Stimulated activated CD8-positive, alpha-beta memory T cell treated with anti-CD3 and anti-CD28 coated beads, Interleukin-7, amount 100 ng/mL, for 48 hours (primary cell): ENCODE data around the gene EBLN1.

Experiments used
- DNase-seq, 2 donors: peaks; one replicate each; pipeline ENCODE4 v3.0.0-alpha.2; 2020; ENCODE audit warnings: low read depth in 1 of 2; ENCODE audit errors: extremely low read depth in 1 of 2

EBLN1 gene

DNA sequence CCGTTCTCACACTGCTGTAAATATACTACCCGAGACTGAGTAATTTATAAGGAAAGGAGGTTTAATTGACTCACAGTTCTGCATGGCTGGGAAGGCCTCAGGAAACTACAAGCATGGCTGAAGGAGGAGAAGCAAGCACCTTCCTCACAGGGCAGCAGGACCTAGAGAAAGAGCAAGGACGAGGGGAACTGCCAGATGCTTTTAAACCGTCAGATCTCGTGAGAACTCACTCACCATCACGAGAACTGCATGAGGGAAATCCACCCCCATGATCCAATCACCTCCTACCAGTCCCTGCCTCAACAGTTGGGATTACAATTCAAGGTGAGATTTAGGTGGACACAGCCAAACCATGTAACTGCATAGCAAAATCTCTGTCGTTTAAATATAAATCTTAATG, at the start of gene EBLN1:
Gene EBLN1, minus strand, starts transcription at position 174 of the 400 bp plus-strand sequence. CDS start 8,032 bp downstream, outside the sequence.
- no peak for DNase-seq

DNA sequence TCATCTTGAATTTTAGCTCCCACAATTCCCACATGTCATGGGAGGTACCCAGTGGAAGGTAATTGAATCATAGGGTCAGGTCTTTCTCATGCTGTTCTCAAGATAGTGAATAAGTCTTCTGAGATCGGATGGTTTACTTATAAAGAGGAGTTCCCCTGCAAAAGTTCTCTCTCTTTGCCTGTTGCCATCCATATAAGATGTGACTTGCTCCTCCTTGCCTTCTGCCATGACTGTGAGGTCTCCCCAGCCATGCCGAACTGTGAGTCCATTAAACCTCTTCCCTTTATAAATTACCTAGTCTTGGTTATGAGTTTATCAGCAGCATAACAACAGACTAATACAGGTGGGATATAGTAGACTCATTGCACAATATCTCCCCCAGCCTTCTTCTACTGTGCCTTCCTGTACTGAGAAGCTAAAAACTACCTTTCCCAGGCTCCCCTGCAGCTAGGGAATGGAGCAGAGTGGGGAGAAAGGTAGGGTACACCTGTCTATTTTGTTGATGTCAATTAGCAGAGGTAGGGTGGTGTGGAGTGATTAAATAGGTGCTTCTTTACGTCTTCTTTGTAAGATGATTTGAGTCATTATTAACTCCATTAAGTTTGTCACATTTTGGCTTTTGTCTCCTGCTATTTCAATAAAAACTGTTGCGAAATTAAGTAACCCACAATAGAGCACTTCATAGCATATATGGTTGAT, 48.2 kb upstream of the EBLN1 start:
- no peak for DNase-seq

DNA sequence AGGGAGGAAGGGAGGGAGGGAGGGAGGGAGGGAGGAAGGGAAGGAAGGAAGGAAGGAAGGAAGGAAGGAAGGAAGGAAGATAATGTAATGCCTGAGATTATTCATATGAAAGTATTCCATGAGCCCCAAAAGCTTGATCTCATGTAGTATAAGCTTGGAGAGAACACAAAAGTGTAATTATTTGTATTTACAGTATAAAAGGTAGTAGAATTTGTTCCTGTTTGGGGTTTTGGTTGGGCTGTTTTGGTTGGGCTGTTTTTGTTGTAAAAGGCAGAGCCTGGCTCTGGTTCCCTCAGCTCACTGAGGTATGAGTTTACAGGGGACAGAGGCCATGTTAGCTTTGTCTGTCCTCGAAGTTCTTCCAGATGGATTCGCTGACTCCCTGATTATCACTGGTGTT, 45.3 kb upstream of the EBLN1 start:
- no peak for DNase-seq

DNA sequence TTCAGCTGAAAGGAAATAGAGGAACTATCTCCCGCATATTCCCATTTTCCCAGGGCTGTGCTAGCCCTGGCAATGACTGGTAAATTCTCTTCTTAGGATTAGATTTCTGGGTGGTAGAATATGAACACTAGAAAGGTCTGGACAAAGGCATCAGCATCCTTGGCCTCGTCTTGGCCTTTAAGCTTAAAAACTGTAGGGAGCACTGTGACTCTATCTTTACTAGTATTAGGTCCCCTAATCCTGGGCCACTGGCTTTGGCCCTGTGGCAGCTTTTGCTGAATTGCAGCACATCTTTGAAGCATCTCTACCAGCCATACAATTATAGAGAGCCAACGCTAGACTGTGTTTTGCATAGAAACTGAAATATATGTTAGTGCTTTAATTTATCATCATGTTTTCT, 41.5 kb upstream of the EBLN1 start:
- DNase-seq, result no peak

DNA sequence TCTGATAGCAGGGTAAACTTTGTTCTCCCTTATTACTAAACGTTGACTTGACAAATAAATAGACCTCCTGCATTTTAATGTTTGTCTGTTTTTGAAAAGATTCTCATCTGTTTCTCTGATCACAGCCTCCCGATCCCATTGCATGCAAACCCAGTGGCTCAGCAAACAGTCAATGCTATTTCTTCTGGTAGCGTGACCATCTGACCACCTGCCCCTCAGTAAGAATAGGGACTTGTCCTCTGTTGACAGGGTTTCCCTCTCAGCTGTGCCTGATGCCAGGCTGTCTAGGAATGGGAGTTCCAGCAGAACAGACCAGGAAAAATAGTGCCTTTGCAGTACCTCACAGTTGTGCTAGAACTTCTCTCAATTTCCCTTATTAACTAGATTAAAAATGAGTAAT, 40.7 kb upstream of the EBLN1 start:
- DNase-seq, result no peak

DNA sequence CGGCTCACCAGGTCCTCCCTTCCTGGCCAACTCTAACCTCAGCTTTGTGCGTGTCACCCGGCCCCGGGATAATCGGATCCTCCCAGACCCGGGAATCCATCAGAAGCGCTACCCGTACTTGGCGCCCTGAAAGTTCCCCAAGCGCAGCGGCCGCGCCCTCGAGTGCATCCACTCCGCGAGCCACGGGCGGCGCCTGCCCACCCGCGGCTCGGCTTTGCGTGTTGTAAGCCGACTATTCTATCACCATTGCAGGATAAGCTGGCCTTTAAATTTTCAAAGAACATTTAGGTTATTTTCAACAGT, 35.7 kb upstream of the EBLN1 start:
- no peak for DNase-seq

DNA sequence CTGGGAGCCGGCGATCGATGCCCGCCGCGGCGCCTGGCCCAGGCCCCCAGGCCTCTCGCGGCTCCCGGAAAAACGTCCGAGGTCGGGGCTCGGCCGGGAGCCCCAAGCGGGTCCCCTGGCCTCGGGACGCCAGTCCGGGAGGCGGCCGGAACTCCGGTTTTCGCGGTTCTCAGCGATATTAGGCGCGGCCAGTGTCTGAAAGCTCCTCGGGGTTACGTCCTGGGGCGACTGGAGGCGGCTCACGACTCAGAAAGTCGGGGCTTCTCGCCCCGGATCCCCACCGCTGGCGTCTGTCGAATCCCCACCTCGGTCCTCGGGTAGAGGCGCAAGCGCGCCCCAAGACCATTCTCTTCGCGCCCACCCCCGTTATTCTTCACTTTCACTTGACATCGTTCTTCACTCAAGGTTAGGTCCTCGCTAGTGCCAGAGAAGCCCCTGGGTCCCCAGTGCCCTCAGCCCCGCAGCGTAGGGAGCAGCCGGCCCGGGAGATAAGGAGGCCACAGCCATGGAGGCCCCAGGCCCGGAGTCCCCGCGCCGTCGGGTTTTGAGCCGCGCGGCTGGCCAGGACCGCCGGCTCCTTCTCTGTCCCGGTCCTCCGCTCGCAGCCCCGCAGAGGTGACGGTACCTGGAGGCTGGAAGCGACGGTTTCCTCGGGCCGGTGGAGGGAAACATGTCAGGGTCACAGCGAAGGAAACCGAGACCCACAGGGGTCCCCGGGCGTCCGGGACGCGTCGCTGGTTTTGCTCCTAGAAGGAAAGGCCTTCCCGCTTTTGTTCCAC, 35.2 kb upstream of the EBLN1 start:
- DNase-seq, result peak in 1 of 2 donors; percentile 15

DNA sequence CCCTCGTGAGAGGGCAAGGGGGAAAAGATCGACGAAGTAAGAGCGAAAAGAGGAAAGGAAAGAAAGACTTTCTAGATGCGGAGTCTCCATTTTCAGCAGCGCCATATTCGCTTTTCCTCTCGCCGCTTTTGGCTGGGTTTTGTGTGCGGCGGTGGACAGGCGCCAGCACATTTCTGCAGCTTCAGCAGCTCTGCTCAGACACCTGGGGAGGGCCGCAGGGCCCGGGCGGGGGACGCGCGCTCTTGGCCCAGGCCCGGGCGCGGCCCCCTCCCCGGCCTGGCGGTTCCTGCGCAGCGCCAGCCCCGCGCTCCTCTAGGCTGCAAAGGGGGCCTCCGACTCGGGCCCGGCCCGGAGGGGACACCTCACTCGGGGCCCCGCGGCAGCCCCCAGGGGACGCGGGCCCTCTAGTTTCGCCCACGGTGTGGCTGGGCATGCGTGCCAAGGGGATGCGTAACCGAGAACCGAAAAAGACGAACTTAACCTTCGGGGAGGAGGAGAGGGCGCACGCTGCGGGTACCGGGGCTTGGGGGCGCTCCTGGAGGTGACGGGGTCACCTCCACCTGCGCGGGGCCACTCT, 34.5 kb upstream of the EBLN1 start:
- peak; percentile 56 to 69 for DNase-seq

DNA sequence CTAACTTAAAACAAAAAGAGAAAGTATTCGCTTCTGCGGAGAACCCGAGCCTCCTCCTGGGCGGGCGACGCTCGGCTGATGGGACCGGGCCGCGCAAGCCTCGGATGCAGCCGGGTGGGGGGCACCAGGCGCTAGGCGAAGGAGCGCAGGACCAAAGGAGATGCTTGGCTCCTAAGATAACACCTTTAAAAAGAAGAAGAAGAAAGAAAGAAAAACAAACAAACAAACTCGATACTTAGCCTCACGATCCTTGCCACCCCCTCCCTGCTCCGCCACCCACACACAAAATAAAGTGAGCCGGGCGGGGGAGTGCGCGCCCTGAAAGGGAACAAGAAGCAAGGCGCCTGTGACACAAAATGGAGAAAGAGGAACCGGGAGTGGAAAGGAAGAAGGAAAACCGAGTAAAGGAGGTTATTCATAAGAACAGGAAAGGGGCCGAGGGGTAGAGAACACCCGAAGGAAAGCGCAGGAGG, 34.0 kb upstream of the EBLN1 start:
- DNase-seq, result peak; percentile 16 to 40

DNA sequence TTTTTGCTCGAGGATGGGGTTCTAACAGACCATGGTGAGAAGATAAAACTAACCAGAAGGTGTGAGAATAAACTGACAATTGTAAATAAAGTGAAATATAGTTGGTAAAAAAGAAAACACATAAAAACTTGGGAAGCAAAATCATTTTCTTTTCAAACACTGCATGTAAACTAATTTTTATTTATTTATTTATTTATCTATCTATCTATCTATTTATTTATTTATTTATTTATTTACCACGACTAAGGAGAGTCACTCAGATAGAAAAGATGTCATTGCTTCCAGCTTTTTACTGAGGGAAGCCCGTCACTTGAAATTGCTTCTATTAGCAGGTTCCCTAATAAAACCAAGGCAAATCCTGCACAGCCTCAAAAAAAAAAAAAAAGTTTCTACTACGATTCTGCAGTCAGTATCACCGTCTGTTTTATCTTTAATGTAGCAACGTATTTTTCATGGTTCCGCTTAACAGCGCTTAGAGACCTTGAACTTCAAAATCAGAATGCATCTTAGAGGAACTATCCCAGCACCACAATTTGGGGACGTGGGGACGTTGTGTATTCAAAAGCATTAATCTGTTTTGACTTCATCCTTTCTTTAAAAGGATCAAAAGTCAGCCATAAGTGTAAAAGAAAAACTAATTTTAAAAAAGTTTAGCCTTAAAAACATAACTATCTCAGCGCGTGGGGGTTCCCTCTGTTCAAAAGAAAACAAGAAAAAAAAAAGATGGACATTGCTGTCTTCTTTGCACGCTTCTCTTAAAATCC, 33.3 kb upstream of the EBLN1 start:
- no peak for DNase-seq

DNA sequence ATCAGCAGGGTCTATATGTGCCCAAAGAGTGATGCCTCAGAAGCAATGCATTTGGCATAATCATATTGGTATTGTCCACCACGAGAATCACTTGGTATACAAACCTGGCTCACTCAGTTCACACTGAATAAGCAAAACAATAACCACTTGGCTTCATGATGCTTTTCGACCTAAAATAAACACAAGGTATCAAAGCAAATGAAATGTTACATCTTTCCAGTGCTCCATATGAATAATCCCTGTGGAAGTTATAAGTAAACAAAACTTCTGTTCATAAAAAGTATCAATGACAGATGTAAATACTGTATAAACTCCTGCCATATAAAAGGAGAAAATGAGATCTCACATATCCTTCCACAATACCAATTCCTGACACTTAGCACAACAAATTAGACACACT, 29.8 kb upstream of the EBLN1 start:
- DNase-seq, result no peak

DNA sequence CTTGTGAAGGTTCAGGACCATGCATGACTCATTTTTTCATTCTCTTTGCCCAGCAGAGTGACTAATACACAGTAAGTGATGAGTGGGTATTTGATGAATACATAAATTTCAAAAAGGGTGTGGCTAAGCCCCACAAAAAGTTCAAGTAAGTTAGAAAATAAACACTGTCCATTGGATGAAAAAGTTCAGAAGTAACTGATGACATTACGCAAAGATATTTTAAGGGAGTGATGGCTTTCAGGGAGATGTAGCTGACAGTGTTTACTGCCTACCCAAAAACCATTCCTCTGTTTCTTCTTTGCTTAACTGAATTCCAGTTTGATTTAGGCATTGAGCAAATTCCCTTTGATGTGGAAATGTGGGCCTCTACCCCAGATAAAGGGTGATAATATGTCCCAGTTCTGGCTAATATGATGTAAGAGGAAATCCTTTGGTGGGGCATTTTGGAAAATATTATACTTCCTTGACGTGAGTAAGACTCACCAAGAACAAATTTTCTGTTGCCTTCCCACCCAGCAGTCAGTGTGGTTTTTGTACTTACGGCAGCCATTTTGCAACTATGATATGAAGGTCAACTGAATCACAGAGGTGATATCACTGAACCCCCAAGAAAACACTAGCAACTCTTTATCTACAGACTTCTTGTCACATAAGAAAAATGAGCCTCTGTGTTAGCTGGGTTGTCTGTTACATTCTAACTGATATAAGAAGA, 29.0 kb upstream of the EBLN1 start:
- peak in 1 of 2 donors; percentile 56 for DNase-seq

DNA sequence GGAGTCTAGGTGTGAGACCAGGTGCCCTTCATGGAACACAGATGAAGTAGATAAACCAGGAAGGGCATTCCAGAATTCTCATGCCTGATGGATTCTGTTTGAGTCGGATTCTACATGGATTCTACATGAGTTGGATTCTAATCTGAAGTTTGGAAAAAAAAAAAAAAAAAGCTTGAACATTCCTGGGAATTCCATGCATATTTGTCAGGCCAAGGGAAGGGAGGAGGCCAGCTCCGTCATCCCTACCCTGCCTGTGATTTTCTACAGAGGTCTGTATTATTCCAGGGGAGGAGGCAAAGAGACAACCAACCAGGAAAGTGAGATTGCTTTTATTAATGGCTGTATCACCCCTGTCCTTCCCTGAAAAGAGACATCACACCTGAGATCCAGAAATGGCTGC, 27.8 kb upstream of the EBLN1 start:
- no peak for DNase-seq

DNA sequence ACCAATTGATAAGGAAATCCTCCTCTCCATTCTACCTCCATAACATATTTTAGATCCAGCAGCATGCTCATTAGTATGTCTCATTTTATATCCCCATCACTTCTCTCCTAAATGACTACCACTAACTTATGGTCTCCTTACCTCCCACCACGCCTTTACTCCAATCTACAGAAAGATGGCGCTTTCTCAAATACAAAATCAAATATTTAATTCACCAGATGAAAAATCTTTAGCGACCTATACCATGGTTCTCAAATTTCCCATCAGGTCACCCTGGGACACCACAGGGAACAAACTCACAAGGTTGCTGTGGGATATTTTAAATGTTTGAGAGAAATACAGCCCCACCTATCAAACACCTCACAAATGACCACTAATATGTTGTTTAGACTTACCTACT, 27.0 kb upstream of the EBLN1 start:
- no peak for DNase-seq

DNA sequence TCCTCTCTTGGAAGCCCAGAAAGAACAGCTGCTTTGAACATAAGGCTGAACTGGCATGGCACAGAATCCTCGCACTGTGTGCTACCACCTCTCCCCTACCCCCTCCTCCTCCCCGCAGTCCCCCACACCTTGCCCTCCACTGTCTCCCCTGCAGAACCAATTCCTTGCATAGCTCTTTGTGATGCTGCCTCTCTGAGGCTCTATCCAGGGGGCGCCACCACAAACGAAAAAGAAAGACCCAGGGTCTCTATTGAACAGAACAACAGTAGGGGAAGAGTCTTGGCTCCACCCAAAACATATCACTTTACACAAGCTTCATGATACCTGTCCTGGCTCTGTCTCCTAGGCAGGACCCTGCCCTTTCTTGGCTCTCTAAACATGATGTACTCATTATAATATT, 26.2 kb upstream of the EBLN1 start:
- DNase-seq, result no peak

DNA sequence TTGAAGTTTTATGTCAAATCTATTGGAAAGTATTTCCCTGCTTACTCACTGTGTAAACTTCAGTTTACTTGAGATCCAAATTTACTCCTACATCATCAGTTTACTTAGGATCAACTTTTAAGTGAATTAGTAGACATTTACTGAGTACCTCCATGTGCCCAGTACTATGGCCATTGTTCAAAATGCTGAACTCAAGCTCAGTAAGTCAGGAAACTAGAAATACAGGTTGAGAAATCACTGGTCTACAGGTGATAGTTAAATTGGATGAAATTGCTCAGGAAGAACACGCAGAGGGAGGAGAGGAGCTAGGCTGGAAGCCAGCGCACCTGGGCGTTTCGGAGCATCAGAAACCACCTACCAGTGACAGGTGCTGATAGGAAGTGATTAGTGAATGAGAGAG, 25.5 kb upstream of the EBLN1 start:
- no peak for DNase-seq

DNA sequence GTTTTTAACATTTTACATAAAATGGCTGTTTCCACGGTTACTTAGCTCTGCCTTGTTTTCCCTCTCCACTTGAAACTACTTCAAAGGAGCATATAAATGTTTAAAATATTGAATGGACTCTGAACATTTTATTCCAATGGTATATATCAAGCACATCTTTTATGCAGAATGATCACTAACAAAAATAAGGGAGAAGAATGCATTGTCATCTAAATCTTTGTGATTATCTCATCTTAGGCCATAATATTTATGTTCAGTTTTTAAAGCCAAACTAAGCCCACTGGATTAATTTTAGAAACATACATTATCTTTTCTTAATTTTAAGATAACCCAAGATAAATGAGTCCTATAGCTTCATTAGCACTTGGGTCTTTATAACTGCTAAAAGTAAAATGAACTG, 13.4 kb upstream of the EBLN1 start:
- no peak for DNase-seq

DNA sequence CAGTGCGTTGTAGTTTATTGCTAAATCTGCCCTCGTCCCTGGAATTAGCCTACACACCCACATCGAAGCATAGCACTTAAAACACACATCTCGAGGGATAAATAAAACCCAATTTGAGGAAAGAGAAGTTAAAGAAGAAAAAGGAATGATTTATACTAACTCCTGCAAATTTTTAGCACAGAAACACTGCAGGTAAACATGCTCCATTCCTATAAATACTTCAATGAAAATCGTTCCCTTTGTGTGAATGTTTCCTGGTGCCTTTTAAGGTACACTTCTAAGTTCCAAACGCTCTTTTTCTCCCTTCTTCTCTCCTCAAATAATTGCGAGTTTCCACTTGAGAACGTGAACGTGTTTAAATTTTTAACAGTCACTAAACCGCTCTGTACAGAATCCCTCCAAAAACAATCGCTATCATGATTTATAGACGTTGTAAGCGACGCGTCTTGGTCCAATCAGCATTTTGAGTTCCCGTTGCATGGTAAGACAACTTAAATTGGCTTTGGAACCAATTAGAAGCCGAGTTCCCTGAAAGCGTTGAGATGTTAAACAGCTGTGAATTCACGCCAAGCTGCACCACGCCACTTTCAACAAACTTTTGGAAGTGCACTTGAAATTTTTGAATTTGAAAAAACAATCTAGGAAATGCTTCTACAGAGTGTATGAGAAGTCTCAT, 12.5 kb upstream of the EBLN1 start:
- DNase-seq, result no peak

DNA sequence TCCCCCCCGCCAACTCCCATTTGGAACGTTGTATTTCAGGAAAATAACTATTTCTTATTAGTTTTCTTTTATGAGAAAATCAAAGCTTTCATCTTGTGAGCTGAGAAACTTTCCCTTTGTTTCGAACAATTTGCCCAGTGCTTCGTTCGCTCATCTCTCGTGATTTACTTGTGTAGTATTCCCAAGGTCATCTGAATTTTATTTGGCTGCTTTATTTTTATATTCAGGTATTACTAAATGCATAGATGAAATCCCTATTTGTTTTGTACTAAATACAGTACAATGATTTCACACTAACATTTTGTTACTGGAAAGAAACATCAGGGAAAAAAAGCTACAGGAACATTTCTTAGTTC, 12.0 kb upstream of the EBLN1 start:
- DNase-seq, result no peak
